ENCODE results near the gene NUP37.

NUP37 gene

GRCh38 chr12:102024765-102025164 lies 95.1 kb downstream of the NUP37 start:
- DNase-seq: no peak

GRCh38 chr12:102023343-102023930 lies 96.5 kb downstream of the NUP37 start:
- DNase-seq: no peak
